T-cell (primary cell): ENCODE measurements around the gene MAP3K1. TPM values are rescaled to one million over a fixed set of nuclear protein-coding genes. Genes with fewer than 3 reads are reported as not detected.

Experiments
- ATAC-seq, 4 experiments: fragments of 200-7000 bp in 3 of 4; fragments of 150-1000 bp in 1 of 4; cut with Tn5 transposase; replicated peaks in 1 of 4; 1 replicate in 3 of 4; 2 replicates in 1 of 4; pipeline ENCODE4 v1.10.0; 2021; ENCODE audit warnings: moderate library complexity in 3 of 4, mild to moderate bottlenecking in 2 of 4, moderate number of reproducible peaks in 1 of 4
- CTCF ChIA-PET, 2 donors: fragments of 300-600 bp; sonication (Branson Sonifier 250); formaldehyde crosslinking; loops; one replicate each; lab custom pipeline; 2022; ENCODE audit warnings: antibody characterized with exemption in 2 of 2; lab: Charles Lee
- POLR2A ChIA-PET, 2 donors: fragments of 300-600 bp; sonication (Branson Sonifier 250); formaldehyde crosslinking; loops; one replicate each; lab custom pipeline; 2022; ENCODE audit warnings: antibody characterized with exemption in 2 of 2; lab: Charles Lee
- DNase-seq, 35 experiments: peaks; one replicate each; pipeline versions ENCODE4 v3.0.0 to v3.0.0-alpha.2; 2013 to 2023
- H3K27ac ChIP-seq: one replicate; pipeline ENCODE4 v1.5.1; 2013; ENCODE audit warnings: low read length
- H3K27me3 ChIP-seq, 2 experiments: replicated peaks in 1 of 2; 1 replicate in 1 of 2; 2 replicates in 1 of 2; pipeline versions ENCODE4 v1.6.1 to v1.7.0; 2013; ENCODE audit warnings: low read length in 1 of 2, mixed read lengths in 1 of 2; ENCODE audit not compliant: control insufficient read depth in 2 of 2, insufficient read depth in 2 of 2; ENCODE audit errors: extremely low read depth in 1 of 2
- H3K36me3 ChIP-seq, 2 donors: 1 replicate in 1 of 2; 2 replicates in 1 of 2; pipeline versions ENCODE4 v1.6.1 to v1.7.0; 2013; ENCODE audit warnings: low read length in 1 of 2; ENCODE audit not compliant: control insufficient read depth in 2 of 2, insufficient read depth in 1 of 2; ENCODE audit errors: extremely low read depth in 1 of 2
- H3K4me1 ChIP-seq, 2 experiments: 1 replicate in 1 of 2; 2 replicates in 1 of 2; pipeline versions ENCODE4 v1.6.1 to v1.7.0; 2013; ENCODE audit warnings: low read length in 2 of 2, mixed read lengths in 1 of 2; ENCODE audit not compliant: insufficient read depth in 2 of 2, control insufficient read depth in 1 of 2; ENCODE audit errors: extremely low read depth in 1 of 2
- H3K4me3 ChIP-seq, 2 donors: 1 replicate in 1 of 2; 2 replicates in 1 of 2; pipeline versions ENCODE4 v1.5.1 to v1.7.0; 2013; ENCODE audit warnings: mild to moderate bottlenecking in 2 of 2, low read length in 1 of 2, moderate library complexity in 1 of 2; ENCODE audit not compliant: control insufficient read depth in 1 of 2; ENCODE audit errors: extremely low read depth in 1 of 2
- H3K9me3 ChIP-seq: 2 replicates; pipeline ENCODE4 v1.7.0; 2013
- H3K27ac Mint-ChIP-seq, 2 donors: one replicate each; pipeline ENCODE4 v1.8.0; 2020 to 2021; ENCODE audit warnings: mild to moderate bottlenecking in 2 of 2, mixed read lengths in 2 of 2
- H3K27me3 Mint-ChIP-seq, 2 donors: one replicate each; pipeline ENCODE4 v1.8.0; 2021 to 2022; ENCODE audit warnings: mixed read lengths in 2 of 2
- H3K36me3 Mint-ChIP-seq: one replicate; pipeline ENCODE4 v1.8.0; 2021; ENCODE audit warnings: mixed read lengths
- H3K4me1 Mint-ChIP-seq, 3 donors: one replicate each; pipeline ENCODE4 v1.8.0; 2020 to 2022; ENCODE audit warnings: mixed read lengths in 3 of 3, mild to moderate bottlenecking in 1 of 3
- H3K4me3 Mint-ChIP-seq, 3 donors: one replicate each; pipeline ENCODE4 v1.8.0; 2020 to 2022; ENCODE audit warnings: mild to moderate bottlenecking in 3 of 3, mixed read lengths in 3 of 3, moderate library complexity in 3 of 3
- H3K9me3 Mint-ChIP-seq, 3 donors: one replicate each; pipeline ENCODE4 v1.8.0; 2020 to 2022; ENCODE audit warnings: mixed read lengths in 3 of 3
- WGBS: methylation state at CpG from one replicate; pipeline ENCODE4 v1.1.5; 2013; ENCODE audit warnings: missing lambda C conversion rate; ENCODE audit not compliant: insufficient coverage; 5-methylcytosine and 5-hydroxymethylcytosine counted together
- total RNA-seq, 35 experiments: library from RNA in 6 of 35; stranded (reverse) in 6 of 35; fragments of 120-200 nt in 1 of 35; gene quantifications; one replicate each; pipeline versions ENCODE4 v1.2.1 to v1.2.4 and lab custom pipeline; 2013 to 2026

The MAP3K1 gene
- total RNA-seq, 5 donors from 2014 or later (not counting 1 experiment from before 2014, with no cell fraction given), result 53.1 to 96.0 (median 80.6) TPM

DNA sequence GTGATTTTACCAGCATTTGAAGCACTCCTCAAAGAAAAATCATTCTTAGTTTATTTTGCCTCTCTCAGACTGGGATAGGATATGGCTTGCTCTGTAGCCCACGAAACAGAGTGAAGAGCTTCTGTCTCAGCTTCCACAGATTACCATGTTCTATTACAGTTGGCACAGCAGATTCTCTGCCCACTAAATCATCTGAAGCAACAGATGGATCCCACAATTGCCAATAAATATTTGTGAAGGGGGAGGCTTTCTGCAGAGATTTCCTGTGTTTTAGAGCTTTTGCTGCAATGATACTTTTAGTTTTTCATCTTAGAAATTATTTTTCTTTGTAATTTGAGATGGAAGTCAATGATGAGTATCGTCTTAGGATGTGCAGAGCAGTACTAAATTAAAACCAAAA is 12.3 kb upstream of the MAP3K1 start:
- H3K4me3 ChIP-seq, result no peak overlapping the region
- no peaks in the 10 kb centered on the region for H3K36me3 Mint-ChIP-seq
- H3K4me1 ChIP-seq, result peaks cover 0 to 5% of the 10 kb centered on the region in 2 experiments
- H3K36me3 ChIP-seq, result no peaks in the 10 kb centered on the region
- peak overlapping the region in 1 of 2 donors; percentile 5 for H3K27ac Mint-ChIP-seq
- no CpG with 5 or more reads among the region's 2 CpGs for WGBS
- H3K4me1 Mint-ChIP-seq, result peaks cover 7 to 14% (median 11%) of the 10 kb centered on the region in 3 donors
- ATAC-seq (no peak), DNase-seq (no peak)
- no peaks in the 10 kb centered on the region for H3K9me3 Mint-ChIP-seq
- H3K9me3 ChIP-seq, result no peaks in the 10 kb centered on the region
- no peaks in the 10 kb centered on the region for H3K27me3 Mint-ChIP-seq
- H3K27me3 ChIP-seq, result no peaks in the 10 kb centered on the region
- POLR2A ChIA-PET, result interaction anchor here in 1 of 2 donors (0.6 kb wide), 1 partner anchor 1345 kb away, joined by 3 read pairs; no protein-coding TSS in a partner anchor
- CTCF ChIA-PET, result interaction anchor here in 1 of 2 donors (1.0 kb wide), 1 partner anchor 35 kb away, joined by 3 read pairs; no protein-coding TSS in a partner anchor
- no peak overlapping the region for H3K4me3 Mint-ChIP-seq
- H3K27ac ChIP-seq, result no peak overlapping the region

DNA sequence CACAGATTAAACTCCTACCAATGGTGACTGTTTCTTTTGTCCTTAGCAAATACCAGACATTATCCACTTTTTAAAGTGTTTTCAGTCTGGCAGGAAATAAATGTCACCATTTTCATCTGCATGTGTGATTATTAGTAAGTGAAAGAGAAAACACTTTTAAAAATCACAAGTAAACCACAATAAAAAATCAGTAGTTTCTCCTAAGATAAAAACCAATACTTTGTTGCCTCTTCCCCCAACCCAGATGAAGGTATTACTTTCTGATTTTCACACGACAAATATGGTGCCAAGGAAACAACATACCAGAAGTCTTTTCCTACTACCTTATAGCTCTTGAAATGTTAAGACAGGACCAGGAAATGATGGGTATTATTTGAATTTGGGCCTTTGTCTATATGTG is 11.5 kb upstream of the MAP3K1 start:
- no CpG with 5 or more reads among the region's 1 CpG for WGBS
- ATAC-seq, result no peak
- CTCF ChIA-PET, result no interaction called here
- Histone ChIP-seq H3K9me3 (no peaks in the 10 kb centered on the region), H3K4me1 (peaks cover 0 to 5% of the 10 kb centered on the region in 2 experiments), H3K36me3 (no peaks in the 10 kb centered on the region), H3K4me3 (no peak overlapping the region), H3K27ac (no peak overlapping the region), H3K27me3 (no peaks in the 10 kb centered on the region)
- Mint-ChIP-seq H3K36me3 (no peaks in the 10 kb centered on the region), H3K4me3 (no peak overlapping the region), H3K9me3 (no peaks in the 10 kb centered on the region), H3K27ac (peak overlapping the region in 1 of 2 donors; percentile 19), H3K27me3 (no peaks in the 10 kb centered on the region), H3K4me1 (peaks cover 7 to 14% (median 11%) of the 10 kb centered on the region in 3 donors)
- POLR2A ChIA-PET, result no interaction called here
- DNase-seq, result no peak

DNA sequence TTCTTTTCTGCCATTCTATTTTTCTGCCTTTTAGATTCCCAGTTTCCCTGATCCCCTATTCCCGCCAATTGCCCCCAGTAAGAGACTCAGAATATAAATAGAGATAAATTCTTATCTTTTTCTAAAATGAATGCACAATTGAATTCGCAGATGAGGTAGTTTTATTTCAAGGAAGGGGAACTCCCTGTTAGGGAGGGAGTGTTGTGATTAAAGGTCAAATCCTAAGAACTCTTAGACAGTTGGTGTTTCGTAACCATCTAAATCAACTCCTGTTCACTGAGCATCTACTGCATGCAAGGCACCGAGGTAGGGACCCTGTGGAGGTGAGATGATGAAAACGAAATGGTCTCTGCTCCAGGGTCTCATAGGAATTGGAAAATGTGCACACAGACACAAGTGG is 7.7 kb upstream of the MAP3K1 start:
- no CpG with 5 or more reads among the region's 5 CpGs for WGBS
- CTCF ChIA-PET, result no interaction called here
- Mint-ChIP-seq H3K36me3 (no peaks in the 10 kb centered on the region), H3K9me3 (no peaks in the 10 kb centered on the region), H3K4me3 (no peak overlapping the region), H3K27me3 (no peaks in the 10 kb centered on the region), H3K4me1 (peaks cover 7 to 14% (median 11%) of the 10 kb centered on the region in 3 donors), H3K27ac (no peak overlapping the region)
- H3K4me3 ChIP-seq, result no peak overlapping the region
- no peak overlapping the region for H3K27ac ChIP-seq
- no peaks in the 10 kb centered on the region for H3K36me3 ChIP-seq
- H3K9me3 ChIP-seq, result no peaks in the 10 kb centered on the region
- H3K27me3 ChIP-seq, result no peaks in the 10 kb centered on the region
- H3K4me1 ChIP-seq, result peaks cover 0 to 5% of the 10 kb centered on the region in 2 experiments
- no peak for ATAC-seq
- POLR2A ChIA-PET, result interaction anchor here in 1 of 2 donors (0.7 kb wide), 1 partner anchor 516 kb away, joined by 5 read pairs; no protein-coding TSS in a partner anchor
- DNase-seq, result no peak

DNA sequence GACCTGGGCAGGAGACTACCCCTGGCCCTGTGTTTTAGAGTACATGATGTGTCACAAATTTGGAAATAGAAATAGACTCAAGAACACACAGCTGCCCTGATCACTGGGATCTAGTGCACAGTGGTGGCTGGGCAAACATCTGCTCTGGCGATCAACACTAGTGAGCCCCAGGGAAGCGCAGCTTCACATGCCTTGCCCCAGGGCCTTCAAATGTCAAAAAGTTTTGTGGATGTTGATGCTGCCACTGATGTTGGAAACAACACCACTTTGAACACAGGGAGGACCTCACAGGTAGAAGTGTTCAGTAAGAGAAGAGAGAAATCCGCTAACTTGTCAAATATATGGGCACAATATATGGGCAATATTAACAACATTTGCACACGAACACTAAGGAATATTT is 7.1 kb upstream of the MAP3K1 start:
- CTCF ChIA-PET, result no interaction called here
- WGBS, result no CpG with 5 or more reads among the region's 4 CpGs
- DNase-seq (no peak), ATAC-seq (no peak)
- no peak overlapping the region for H3K4me3 Mint-ChIP-seq
- H3K9me3 Mint-ChIP-seq, result no peaks in the 10 kb centered on the region
- no peak overlapping the region for H3K4me3 ChIP-seq
- no peaks in the 10 kb centered on the region for H3K27me3 Mint-ChIP-seq
- peaks cover 0 to 5% of the 10 kb centered on the region in 2 experiments for H3K4me1 ChIP-seq
- no peaks in the 10 kb centered on the region for H3K27me3 ChIP-seq
- H3K36me3 ChIP-seq, result no peaks in the 10 kb centered on the region
- H3K27ac Mint-ChIP-seq, result no peak overlapping the region
- H3K9me3 ChIP-seq, result no peaks in the 10 kb centered on the region
- no peaks in the 10 kb centered on the region for H3K36me3 Mint-ChIP-seq
- no peak overlapping the region for H3K27ac ChIP-seq
- H3K4me1 Mint-ChIP-seq, result peaks cover 11 to 15% (median 11%) of the 10 kb centered on the region in 3 donors
- POLR2A ChIA-PET, result no interaction called here

DNA sequence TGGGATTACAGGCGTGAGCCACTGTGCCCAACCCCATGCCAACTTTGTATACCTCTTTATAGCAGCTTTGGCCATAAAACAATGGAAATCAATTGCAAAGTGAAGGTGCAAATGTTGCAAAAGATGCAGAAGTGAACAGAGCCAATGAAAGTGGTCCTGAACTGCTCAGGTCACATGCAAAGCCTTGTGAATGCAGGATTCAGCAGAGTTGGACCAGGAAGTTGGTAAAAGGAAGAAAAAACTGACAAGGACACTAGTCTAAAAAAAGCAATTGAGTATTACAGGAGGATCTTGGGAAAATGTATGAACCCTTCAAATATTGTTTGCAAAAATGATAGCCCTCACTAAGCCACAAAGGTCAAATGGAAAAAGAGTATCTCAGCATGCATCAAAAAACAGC is 4.5 kb upstream of the MAP3K1 start:
- ATAC-seq (no peak), DNase-seq (no peak)
- H3K27me3 Mint-ChIP-seq, result no peaks in the 10 kb centered on the region
- Histone ChIP-seq H3K36me3 (no peaks in the 10 kb centered on the region), H3K27me3 (no peaks in the 10 kb centered on the region), H3K27ac (no peak overlapping the region), H3K4me1 (peaks cover 0 to 7% of the 10 kb centered on the region in 2 experiments), H3K9me3 (no peaks in the 10 kb centered on the region), H3K4me3 (no peak overlapping the region)
- H3K36me3 Mint-ChIP-seq, result no peaks in the 10 kb centered on the region
- no peak overlapping the region for H3K27ac Mint-ChIP-seq
- H3K4me3 Mint-ChIP-seq, result no peak overlapping the region
- no peaks in the 10 kb centered on the region for H3K9me3 Mint-ChIP-seq
- ChIA-PET CTCF (no interaction called here), POLR2A (no interaction called here)
- WGBS, result no CpG with 5 or more reads among the region's 1 CpG
- peaks cover 12 to 17% (median 14%) of the 10 kb centered on the region in 3 donors for H3K4me1 Mint-ChIP-seq

DNA sequence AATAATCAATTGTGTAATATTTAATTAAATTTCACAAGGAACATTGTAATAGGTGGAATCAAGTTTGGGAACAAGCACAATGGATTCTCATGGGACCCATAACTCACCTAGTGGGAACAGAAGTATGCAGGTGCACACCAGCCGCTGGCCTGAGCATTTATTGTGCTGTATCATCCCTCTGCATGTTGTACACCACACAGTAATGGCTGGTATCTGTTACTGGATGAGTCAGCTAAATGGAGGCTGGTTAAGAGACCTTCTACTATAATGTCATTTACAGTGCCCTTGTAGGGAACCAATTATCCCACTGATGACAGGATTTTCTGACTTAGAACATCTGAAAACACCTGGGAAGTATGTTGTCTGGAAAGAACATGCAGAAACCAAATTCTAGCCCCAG is 3.2 kb upstream of the MAP3K1 start:
- no peaks in the 10 kb centered on the region for H3K9me3 Mint-ChIP-seq
- Histone ChIP-seq H3K27me3 (no peaks in the 10 kb centered on the region), H3K9me3 (no peaks in the 10 kb centered on the region), H3K4me1 (peaks cover 0 to 7% of the 10 kb centered on the region in 2 experiments), H3K4me3 (no peak overlapping the region), H3K27ac (no peak overlapping the region), H3K36me3 (no peaks in the 10 kb centered on the region)
- H3K4me3 Mint-ChIP-seq, result no peak overlapping the region
- DNase-seq (no peak), ATAC-seq (no peak)
- POLR2A ChIA-PET, result no interaction called here
- no peaks in the 10 kb centered on the region for H3K36me3 Mint-ChIP-seq
- CTCF ChIA-PET, result no interaction called here
- H3K27me3 Mint-ChIP-seq, result no peaks in the 10 kb centered on the region
- no CpG with 5 or more reads among the region's 1 CpG for WGBS
- no peak overlapping the region for H3K27ac Mint-ChIP-seq
- H3K4me1 Mint-ChIP-seq, result peaks cover 15 to 18% (median 16%) of the 10 kb centered on the region in 3 donors
